Heart left ventricle (tissue), 13 donors: ENCODE measurements around the gene CPEB4.

Source experiments
- CTCF ChIP-seq, 12 donors: fragments of 200-600 bp; sonication (generic) in 4 of 12; IDR thresholded peaks; one replicate each; pipeline versions ENCODE4 v1.5.0 to v1.8.0; 2018 to 2022; ENCODE audit warnings: antibody characterized with exemption in 12 of 12, mild to moderate bottlenecking in 5 of 12
- POLR2A ChIP-seq, 2 donors: fragments of 450-650 bp; IDR thresholded peaks; one replicate each; pipeline ENCODE4 v1.6.1; 2017; ENCODE audit warnings: antibody characterized with exemption in 2 of 2, mild to moderate bottlenecking in 2 of 2, moderate library complexity in 2 of 2
- donor health status: ischemic (EF 13 %, LVEDD 7.1; RV severe dilation, severe dysfunction).
- donor health status: DM: no; HTN: yes; CAD: no.
- donor health status: DM: no; HTN: no; CAD: no.
- donor health status: ischemic (EF 25% LVEDD 6.9; RV normal size, moderate dysfunction).
- donor health status: ischemic (EF 25% LVEDD 5.7; RV mildly dilated, moderate dysfunction).
- donor health status: ischemic (EF 35%, LVEDD 5.7; RV mildly dilated, moderate dysfunction).
- donor health status: nonischemic (EF 11% LVEDD 7.7; RV severe dilation, severe dysfunction).
- donor health status: DM: yes; HTN: yes; CAD: no.
- donor health status: PGD.
- donor health status: ischemic (EF 29% LVEDD 5.4; RV normal size, mild dysfunction).
- donor health status: nonischemic (EF 23%, LVEDD 6.1; RV moderate dilation, normal function).

- no peak for TF ChIP-seq POLR2A (IDR thresholded peaks at IDR 0.05)
- TF ChIP-seq CTCF (IDR thresholded peaks at IDR 0.05) = no peak
These were observed 83.7 kb downstream of the CPEB4 start for GRCh38 chr5:173971681-173972345.
